ENCODE data around the gene MEX3A. TPM values are rescaled to one million over a fixed set of nuclear protein-coding genes. Genes with fewer than 3 reads are reported as not detected.

Gene MEX3A
- total RNA-seq, 1 donor from 2014 or later = 32.2 TPM

DNA sequence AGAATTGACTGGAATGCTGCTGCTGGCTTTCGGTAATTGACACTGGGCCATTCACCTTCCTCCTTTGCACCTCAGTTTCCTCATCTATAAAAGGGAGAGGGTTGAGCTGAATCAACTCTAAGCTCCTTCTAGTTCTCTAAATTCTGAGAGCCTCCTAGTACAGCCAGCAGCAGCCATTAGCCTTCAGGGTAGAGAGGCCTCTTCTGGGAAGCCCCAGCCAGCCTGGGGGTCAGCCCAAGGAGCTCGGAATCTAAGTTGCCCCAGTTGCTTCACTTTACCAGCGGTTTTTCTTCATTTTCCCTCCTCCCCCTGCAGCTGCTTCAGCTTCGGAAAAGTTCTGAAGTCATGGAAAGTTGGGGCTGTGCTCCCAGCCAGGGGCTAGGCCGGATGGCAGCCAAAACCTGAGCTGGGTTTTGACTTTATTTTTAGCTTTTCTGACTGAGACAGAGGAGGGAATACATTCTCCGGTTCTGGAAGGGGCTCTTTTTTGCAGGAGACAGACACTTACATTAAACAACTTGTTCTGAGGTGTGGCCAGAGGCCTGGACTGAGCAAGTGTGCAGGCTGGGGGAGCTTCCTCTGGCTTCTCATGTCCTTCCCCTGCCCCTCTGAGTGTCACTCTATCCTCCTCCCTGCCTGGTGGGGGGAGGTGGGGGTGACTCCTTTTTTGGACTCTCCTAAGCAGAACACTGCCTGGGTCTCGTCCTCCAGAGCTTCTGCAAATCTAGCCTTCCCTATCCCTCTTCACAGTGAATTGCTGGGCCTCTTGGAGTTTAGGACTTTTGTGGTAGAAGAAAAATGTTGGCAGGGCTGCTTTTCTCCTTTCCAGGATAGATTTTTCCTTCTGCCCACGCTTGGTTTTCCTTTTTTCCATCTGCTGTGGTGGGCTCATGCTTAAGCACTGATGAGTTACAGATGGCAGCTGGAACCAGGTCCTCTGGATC lies 46.7 kb upstream of the MEX3A start:
- peaks cover 7% of the 10 kb centered on the region for H3K79me2 ChIP-seq (ENCODE audit: low read depth)
- H3K27ac ChIP-seq = peak overlapping the region; percentile 76
- peaks cover 9% of the 10 kb centered on the region for H3F3A ChIP-seq (ENCODE audit: low read depth)
- no peak overlapping the region for H2AFZ ChIP-seq (replicated peaks)
- H3K36me3 ChIP-seq = no peaks in the 10 kb centered on the region
- H3K9me3 ChIP-seq (ENCODE audit: low read depth) = no peaks in the 10 kb centered on the region
- H3K4me2 ChIP-seq = no peak overlapping the region
- Mint-ChIP-seq H3K27ac (peak overlapping the region; percentile 94), H3K27me3 (ENCODE audit: insufficient read depth, low read depth) (peaks cover 7% of the 10 kb centered on the region), H3K4me1 (peaks cover 40% of the 10 kb centered on the region), H3K36me3 (peaks cover 11% of the 10 kb centered on the region), H3K4me3 (no peak overlapping the region), H3K9me3 (no peaks in the 10 kb centered on the region)
- H3K27me3 ChIP-seq = no peaks in the 10 kb centered on the region
- no peak for DNase-seq (ENCODE audit: low spot score)
- H3K4me1 ChIP-seq = peaks cover 7% of the 10 kb centered on the region
- TF ChIP-seq, protein P1, sequence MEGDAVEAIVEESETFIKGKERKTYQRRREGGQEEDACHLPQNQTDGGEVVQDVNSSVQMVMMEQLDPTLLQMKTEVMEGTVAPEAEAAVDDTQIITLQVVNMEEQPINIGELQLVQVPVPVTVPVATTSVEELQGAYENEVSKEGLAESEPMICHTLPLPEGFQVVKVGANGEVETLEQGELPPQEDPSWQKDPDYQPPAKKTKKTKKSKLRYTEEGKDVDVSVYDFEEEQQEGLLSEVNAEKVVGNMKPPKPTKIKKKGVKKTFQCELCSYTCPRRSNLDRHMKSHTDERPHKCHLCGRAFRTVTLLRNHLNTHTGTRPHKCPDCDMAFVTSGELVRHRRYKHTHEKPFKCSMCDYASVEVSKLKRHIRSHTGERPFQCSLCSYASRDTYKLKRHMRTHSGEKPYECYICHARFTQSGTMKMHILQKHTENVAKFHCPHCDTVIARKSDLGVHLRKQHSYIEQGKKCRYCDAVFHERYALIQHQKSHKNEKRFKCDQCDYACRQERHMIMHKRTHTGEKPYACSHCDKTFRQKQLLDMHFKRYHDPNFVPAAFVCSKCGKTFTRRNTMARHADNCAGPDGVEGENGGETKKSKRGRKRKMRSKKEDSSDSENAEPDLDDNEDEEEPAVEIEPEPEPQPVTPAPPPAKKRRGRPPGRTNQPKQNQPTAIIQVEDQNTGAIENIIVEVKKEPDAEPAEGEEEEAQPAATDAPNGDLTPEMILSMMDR (IDR thresholded peaks at IDR 0.05) = no peak
- TF ChIP-seq EZH2phosphoT487 (IDR thresholded peaks at IDR 0.05) (no peak), EZH2 (IDR thresholded peaks at IDR 0.05) (no peak)
- peaks cover 69% of the 10 kb centered on the region for H4K20me1 ChIP-seq (ENCODE audit: low read depth)
- H3K4me3 ChIP-seq = no peak overlapping the region
- no peak overlapping the region for H3K9ac ChIP-seq

DNA sequence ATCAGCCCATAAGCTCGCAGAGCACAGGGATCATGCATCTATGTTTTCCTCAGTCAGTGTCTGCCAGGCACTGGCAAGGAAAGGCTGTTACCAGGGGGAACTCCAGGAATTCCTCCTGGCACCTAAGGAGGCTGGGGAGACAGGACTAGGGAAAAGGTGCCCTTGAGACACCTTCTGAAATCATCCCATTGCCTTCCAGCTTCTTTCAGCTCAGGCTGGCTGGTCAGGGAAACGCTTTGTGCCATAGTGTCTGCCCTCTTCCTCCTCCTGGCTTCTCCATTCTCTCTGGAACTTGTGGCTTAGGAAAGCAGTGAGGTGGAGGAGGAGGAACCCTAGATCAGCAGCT lies 46.0 kb upstream of the MEX3A start:
- H3K27ac ChIP-seq = peak overlapping the region; percentile 27
- TF ChIP-seq EZH2 (IDR thresholded peaks at IDR 0.05) (no peak), EZH2phosphoT487 (IDR thresholded peaks at IDR 0.05) (no peak)
- TF ChIP-seq, protein P1 (IDR thresholded peaks at IDR 0.05) = no peak
- no peaks in the 10 kb centered on the region for H3K36me3 ChIP-seq
- H3K9ac ChIP-seq = no peak overlapping the region
- no peaks in the 10 kb centered on the region for H3K9me3 Mint-ChIP-seq
- H3F3A ChIP-seq (ENCODE audit: low read depth) = peaks cover 15% of the 10 kb centered on the region
- no peaks in the 10 kb centered on the region for H3K27me3 ChIP-seq
- H3K4me2 ChIP-seq = no peak overlapping the region
- H3K9me3 ChIP-seq (ENCODE audit: low read depth) = no peaks in the 10 kb centered on the region
- H3K4me3 ChIP-seq = no peak overlapping the region
- H3K27me3 Mint-ChIP-seq (ENCODE audit: insufficient read depth, low read depth) = peaks cover 10% of the 10 kb centered on the region
- peaks cover 75% of the 10 kb centered on the region for H4K20me1 ChIP-seq (ENCODE audit: low read depth)
- no peak overlapping the region for H3K4me3 Mint-ChIP-seq
- DNase-seq (ENCODE audit: low spot score) = no peak
- H3K4me1 ChIP-seq = peaks cover 13% of the 10 kb centered on the region
- H3K79me2 ChIP-seq (ENCODE audit: low read depth) = peaks cover 7% of the 10 kb centered on the region
- peaks cover 46% of the 10 kb centered on the region for H3K4me1 Mint-ChIP-seq
- peaks cover 8% of the 10 kb centered on the region for H3K36me3 Mint-ChIP-seq
- peak overlapping the region; percentile 94 for H3K27ac Mint-ChIP-seq
- H2AFZ ChIP-seq (replicated peaks) = no peak overlapping the region

DNA sequence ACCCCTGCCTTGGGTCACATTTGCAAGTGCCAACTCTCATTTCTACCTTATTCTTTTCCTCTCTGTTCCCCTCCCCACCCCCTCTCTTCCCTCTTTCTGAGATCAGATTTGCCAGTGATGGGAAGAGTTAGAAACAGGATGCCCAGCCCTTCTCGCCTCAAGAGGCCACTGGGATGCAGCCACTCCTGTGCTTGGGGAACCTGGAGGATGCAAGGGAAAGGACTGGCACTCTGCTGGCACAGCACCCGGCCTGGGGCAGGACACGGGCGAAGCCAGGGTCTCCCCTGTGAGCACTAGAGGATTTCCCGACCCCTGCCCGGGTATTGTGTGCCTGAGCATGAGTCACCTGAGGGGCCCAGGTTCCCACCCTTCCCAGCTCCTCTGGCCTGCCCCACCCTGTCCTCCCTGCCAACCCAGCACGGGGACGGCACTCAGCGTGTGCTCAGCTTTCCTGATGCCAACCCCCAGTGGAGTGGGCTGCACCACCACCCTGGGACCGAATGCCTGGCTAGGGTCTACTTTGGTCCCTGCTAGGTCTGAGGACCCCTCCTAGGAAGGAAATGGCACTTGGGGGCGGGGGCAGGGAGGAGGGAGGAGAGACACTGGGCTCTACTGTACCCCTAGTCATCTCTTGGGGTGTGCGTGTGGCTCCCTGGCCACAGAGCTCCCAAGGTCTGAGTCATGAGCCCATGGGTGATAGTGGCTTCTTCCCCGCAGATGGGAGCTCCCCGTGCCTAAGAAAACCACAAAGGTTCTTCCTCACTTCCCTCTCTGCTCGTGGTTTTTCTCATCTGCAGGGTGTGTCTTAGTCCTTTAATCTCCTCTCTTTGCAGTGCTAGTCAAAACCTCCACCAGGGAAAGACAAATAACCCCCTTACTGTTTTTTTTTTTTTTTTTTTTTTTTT lies 44.6 kb upstream of the MEX3A start:
- Histone ChIP-seq H3K9ac (no peak overlapping the region), H3K27me3 (no peaks in the 10 kb centered on the region), H3K4me3 (no peak overlapping the region), H3K9me3 (ENCODE audit: low read depth) (no peaks in the 10 kb centered on the region), H3F3A (ENCODE audit: low read depth) (peaks cover 29% of the 10 kb centered on the region), H3K4me2 (no peak overlapping the region), H2AFZ (replicated peaks) (no peak overlapping the region), H3K4me1 (peaks cover 27% of the 10 kb centered on the region), H3K36me3 (no peaks in the 10 kb centered on the region), H4K20me1 (ENCODE audit: low read depth) (peaks cover 89% of the 10 kb centered on the region), H3K27ac (no peak overlapping the region), H3K79me2 (ENCODE audit: low read depth) (peaks cover 7% of the 10 kb centered on the region)
- Mint-ChIP-seq H3K27me3 (ENCODE audit: insufficient read depth, low read depth) (peaks cover 10% of the 10 kb centered on the region), H3K27ac (no peak overlapping the region), H3K4me1 (peaks cover 57% of the 10 kb centered on the region), H3K36me3 (peaks cover 8% of the 10 kb centered on the region), H3K4me3 (no peak overlapping the region), H3K9me3 (no peaks in the 10 kb centered on the region)
- TF ChIP-seq, protein P1 (IDR thresholded peaks at IDR 0.05) = no peak
- TF ChIP-seq EZH2phosphoT487 (IDR thresholded peaks at IDR 0.05) (no peak), EZH2 (IDR thresholded peaks at IDR 0.05) (no peak)
- no peak for DNase-seq (ENCODE audit: low spot score)
